GM23338 (cell line): ENCODE results near the gene CSTF3. TPM values are rescaled to one million over a fixed set of nuclear protein-coding genes. Genes with fewer than 3 reads are reported as not detected.

Experiments
- ATAC-seq: fragments of 200-7000 bp; cut with Tn5 transposase; 3 replicates; pipeline ENCODE4 v1.9.1; 2020
- DNase-seq: peaks from one replicate; pipeline ENCODE4 v3.0.0-alpha.2; 2015; ENCODE audit warnings: low spot score
- H2AFZ ChIP-seq: fragments of 200-600 bp; sonication (generic); 2 replicates; pipeline ENCODE4 v1.8.0; 2016; ENCODE audit warnings: antibody characterized with exemption, mild to moderate bottlenecking, moderate library complexity
- H3F3A ChIP-seq: fragments of 200-600 bp; sonication (generic); replicated peaks from 2 replicates; pipeline ENCODE4 v1.8.0; 2017; ENCODE audit warnings: antibody characterized with exemption, mixed run types, low read depth
- H3K27ac ChIP-seq: fragments of 200-600 bp; sonication (generic); 2 replicates; pipeline ENCODE4 v1.6.1; 2016; ENCODE audit warnings: low read depth
- H3K27me3 ChIP-seq: fragments of 200-600 bp; sonication (generic); 2 replicates; pipeline ENCODE4 v1.8.0; 2016; ENCODE audit warnings: mild to moderate bottlenecking, mixed run types, moderate library complexity; ENCODE audit not compliant: insufficient read depth
- H3K36me3 ChIP-seq: fragments of 200-600 bp; sonication (generic); 2 replicates; pipeline ENCODE4 v1.8.0; 2016; ENCODE audit warnings: mild to moderate bottlenecking; ENCODE audit not compliant: insufficient read depth
- H3K4me1 ChIP-seq: fragments of 200-600 bp; sonication (generic); 2 replicates; pipeline ENCODE4 v1.8.0; 2016; ENCODE audit warnings: mild to moderate bottlenecking, moderate library complexity; ENCODE audit not compliant: insufficient read depth
- H3K4me2 ChIP-seq: fragments of 200-600 bp; sonication (generic); 2 replicates; pipeline ENCODE4 v1.7.1; 2017; ENCODE audit warnings: mixed run types
- H3K4me3 ChIP-seq: fragments of 200-600 bp; sonication (generic); 2 replicates; pipeline ENCODE4 v1.6.1; 2016; ENCODE audit warnings: mixed run types
- H3K79me2 ChIP-seq: fragments of 200-600 bp; sonication (generic); replicated peaks from 2 replicates; pipeline ENCODE4 v1.8.0; 2017; ENCODE audit warnings: mild to moderate bottlenecking; ENCODE audit not compliant: insufficient read depth
- H3K9me2 ChIP-seq: fragments of 200-600 bp; sonication (generic); 2 replicates; pipeline ENCODE4 v1.8.0; 2017; ENCODE audit not compliant: insufficient read depth
- H4K20me1 ChIP-seq: fragments of 200-600 bp; sonication (generic); replicated peaks from 2 replicates; pipeline ENCODE4 v1.8.0; 2017; ENCODE audit warnings: mild to moderate bottlenecking; ENCODE audit not compliant: insufficient read depth
- H3K27ac Mint-ChIP-seq: 2 replicates; pipeline ENCODE4 v1.8.0; 2020; ENCODE audit warnings: inconsistent platforms, mild to moderate bottlenecking, moderate library complexity, mixed read lengths
- H3K27me3 Mint-ChIP-seq: 3 replicates; pipeline ENCODE4 v1.8.0; 2022; ENCODE audit warnings: low read depth, mild to moderate bottlenecking, moderate library complexity, mixed read lengths, inconsistent platforms; ENCODE audit not compliant: insufficient read depth, poor library complexity
- H3K36me3 Mint-ChIP-seq: 3 replicates; pipeline ENCODE4 v1.8.0; 2021; ENCODE audit warnings: low read depth, mild to moderate bottlenecking, inconsistent platforms, moderate library complexity, mixed read lengths
- H3K4me1 Mint-ChIP-seq: 3 replicates; pipeline ENCODE4 v1.8.0; 2020; ENCODE audit warnings: mild to moderate bottlenecking, inconsistent platforms, mixed read lengths
- H3K4me3 Mint-ChIP-seq: 3 replicates; pipeline ENCODE4 v1.8.0; 2021; ENCODE audit warnings: moderate library complexity, mild to moderate bottlenecking, inconsistent platforms, mixed read lengths
- H3K9me3 Mint-ChIP-seq: 3 replicates; pipeline ENCODE4 v1.8.0; 2020; ENCODE audit warnings: moderate library complexity, mild to moderate bottlenecking, inconsistent platforms, mixed read lengths
- CREB1 ChIP-seq: fragments of 250-450 bp; sonication (Bioruptor Pico); IDR thresholded peaks from 2 replicates; pipeline ENCODE4 v1.5.0; 2020; ENCODE audit warnings: low read depth, mild to moderate bottlenecking, moderate library complexity
- EZH2phosphoT487 ChIP-seq: fragments of 200-600 bp; sonication (generic); IDR thresholded peaks from one replicate; pipeline ENCODE4 v1.8.1; 2018; ENCODE audit warnings: antibody characterized with exemption; ENCODE audit not compliant: unreplicated experiment
- NANOG ChIP-seq: IDR thresholded peaks from 2 replicates; pipeline ENCODE4 v1.6.1; 2016; ENCODE audit warnings: antibody characterized with exemption, borderline replicate concordance
- POLR2AphosphoS5 ChIP-seq: IDR thresholded peaks from 2 replicates; pipeline ENCODE4 v1.6.1; 2016; ENCODE audit warnings: antibody characterized with exemption, low read depth
- STAT1 ChIP-seq: IDR thresholded peaks from one replicate; pipeline ENCODE4 v1.6.1; 2016; ENCODE audit warnings: antibody characterized with exemption; ENCODE audit not compliant: unreplicated experiment
- ZNF331 ChIP-seq: fragments of 250-450 bp; sonication (Bioruptor Pico); IDR thresholded peaks from 2 replicates; pipeline ENCODE4 v1.5.0; 2020; ENCODE audit warnings: low read depth, mild to moderate bottlenecking, moderate library complexity
- ZNF462 ChIP-seq: fragments of 250-450 bp; sonication (Bioruptor Pico); IDR thresholded peaks from 2 replicates; pipeline ENCODE4 v1.5.0; 2020; ENCODE audit warnings: mild to moderate bottlenecking, moderate library complexity
- polyA plus RNA-seq: library from polyadenylated mRNA; unstranded; fragments of >200 nt; fragmentation: Nextera tagmentation; extraction: Ambion mirVana; gene quantifications from 2 replicates; pipeline ENCODE4 v1.2.1, GENCODE V29; 2016
- total RNA-seq: library from RNA; depleted of rRNA; stranded (reverse); fragments of >200 nt; shearing (Covaris generic); gene quantifications from 2 replicates; pipeline ENCODE4 v1.2.3, GENCODE V29; 2014
- TF ChIP-seq, protein P1 (sequence below), 2 experiments: fragments of 200-600 bp in 1 of 2; sonication (generic) in 1 of 2; conservative IDR thresholded peaks; 2 replicates each; pipeline versions ENCODE4 v1.5.1 to v1.6.1; 2016 to 2017; ENCODE audit warnings: antibody characterized with exemption in 2 of 2, low read depth in 2 of 2, mild to moderate bottlenecking in 2 of 2, moderate library complexity in 1 of 2
- TF ChIP-seq, protein P2 (sequence below): IDR thresholded peaks from 2 replicates; pipeline ENCODE4 v1.6.1; 2016; ENCODE audit warnings: antibody characterized with exemption

The CSTF3 gene
- total and polyA plus RNA-seq, 2 experiments from 2014 or later = 83.2 to 158 TPM

GRCh38 chr11:33094157-33094556, 67.1 kb downstream of the CSTF3 start (continued):
- TF ChIP-seq, protein P1, sequence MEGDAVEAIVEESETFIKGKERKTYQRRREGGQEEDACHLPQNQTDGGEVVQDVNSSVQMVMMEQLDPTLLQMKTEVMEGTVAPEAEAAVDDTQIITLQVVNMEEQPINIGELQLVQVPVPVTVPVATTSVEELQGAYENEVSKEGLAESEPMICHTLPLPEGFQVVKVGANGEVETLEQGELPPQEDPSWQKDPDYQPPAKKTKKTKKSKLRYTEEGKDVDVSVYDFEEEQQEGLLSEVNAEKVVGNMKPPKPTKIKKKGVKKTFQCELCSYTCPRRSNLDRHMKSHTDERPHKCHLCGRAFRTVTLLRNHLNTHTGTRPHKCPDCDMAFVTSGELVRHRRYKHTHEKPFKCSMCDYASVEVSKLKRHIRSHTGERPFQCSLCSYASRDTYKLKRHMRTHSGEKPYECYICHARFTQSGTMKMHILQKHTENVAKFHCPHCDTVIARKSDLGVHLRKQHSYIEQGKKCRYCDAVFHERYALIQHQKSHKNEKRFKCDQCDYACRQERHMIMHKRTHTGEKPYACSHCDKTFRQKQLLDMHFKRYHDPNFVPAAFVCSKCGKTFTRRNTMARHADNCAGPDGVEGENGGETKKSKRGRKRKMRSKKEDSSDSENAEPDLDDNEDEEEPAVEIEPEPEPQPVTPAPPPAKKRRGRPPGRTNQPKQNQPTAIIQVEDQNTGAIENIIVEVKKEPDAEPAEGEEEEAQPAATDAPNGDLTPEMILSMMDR (conservative IDR thresholded peaks at IDR 0.05; ENCODE audit: low read depth in 2 of 2) = no peak
- TF ChIP-seq STAT1 (no peak), NANOG (no peak), POLR2AphosphoS5 (no peak), ZNF331 (CRISPR knock-in tag) (no peak)

- H3K4me3 ChIP-seq = no peak overlapping the region
- no peak overlapping the region for H3K27ac ChIP-seq
- TF ChIP-seq NANOG (no peak), EZH2phosphoT487 (no peak), CREB1 (CRISPR knock-in tag) (no peak)
- TF ChIP-seq, protein P2, sequence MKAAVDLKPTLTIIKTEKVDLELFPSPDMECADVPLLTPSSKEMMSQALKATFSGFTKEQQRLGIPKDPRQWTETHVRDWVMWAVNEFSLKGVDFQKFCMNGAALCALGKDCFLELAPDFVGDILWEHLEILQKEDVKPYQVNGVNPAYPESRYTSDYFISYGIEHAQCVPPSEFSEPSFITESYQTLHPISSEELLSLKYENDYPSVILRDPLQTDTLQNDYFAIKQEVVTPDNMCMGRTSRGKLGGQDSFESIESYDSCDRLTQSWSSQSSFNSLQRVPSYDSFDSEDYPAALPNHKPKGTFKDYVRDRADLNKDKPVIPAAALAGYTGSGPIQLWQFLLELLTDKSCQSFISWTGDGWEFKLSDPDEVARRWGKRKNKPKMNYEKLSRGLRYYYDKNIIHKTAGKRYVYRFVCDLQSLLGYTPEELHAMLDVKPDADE = no peak
- H3F3A ChIP-seq = no peaks in the 10 kb centered on the region
- no peaks in the 10 kb centered on the region for H3K9me2 ChIP-seq
- H3K4me3 Mint-ChIP-seq = no peak overlapping the region
- H3K36me3 ChIP-seq = peaks cover 21% of the 10 kb centered on the region
- no peaks in the 10 kb centered on the region; the same call in 1 of the 2 replicates for H3K4me1 ChIP-seq
- no peaks in the 10 kb centered on the region for H3K27me3 Mint-ChIP-seq
- no peak overlapping the region for H2AFZ ChIP-seq
- no peaks in the 10 kb centered on the region for H3K27me3 ChIP-seq
- no peaks in the 10 kb centered on the region for H3K79me2 ChIP-seq
- peaks cover 9% of the 10 kb centered on the region; the same call in 2 of the 3 replicates for H3K4me1 Mint-ChIP-seq
- no peak for ATAC-seq
- no peaks in the 10 kb centered on the region; the same call in 2 of the 3 replicates for H3K9me3 Mint-ChIP-seq
- H3K36me3 Mint-ChIP-seq = peaks cover 19% of the 10 kb centered on the region; the same call in 2 of the 3 replicates
- H3K27ac Mint-ChIP-seq = no peak overlapping the region
- DNase-seq = no peak
- H4K20me1 ChIP-seq = no peaks in the 10 kb centered on the region
- H3K4me2 ChIP-seq = no peak overlapping the region
These were observed 71.5 kb downstream of the CSTF3 start for GRCh38 chr11:33089776-33090175.

DNA sequence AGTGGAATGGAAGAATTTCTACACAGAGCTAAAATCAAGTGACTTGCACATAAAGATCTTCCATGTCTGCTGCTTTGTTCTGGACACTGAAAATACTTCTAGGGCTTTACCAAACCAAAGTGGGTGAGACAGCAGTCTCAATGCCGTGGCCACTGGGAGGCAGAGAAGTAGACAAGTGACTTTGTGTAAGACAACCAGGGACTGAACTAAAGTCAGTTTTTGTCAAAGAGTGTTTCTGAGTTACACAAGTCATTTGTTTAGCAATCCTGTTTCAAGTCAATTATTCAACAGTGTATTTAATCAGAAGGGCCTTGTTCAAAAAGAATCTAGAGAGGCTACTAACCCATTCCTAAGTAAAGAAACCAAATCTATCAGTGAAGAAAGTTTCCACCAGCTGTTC, 75.3 kb downstream of the CSTF3 start:
- ATAC-seq = no peak
- Histone ChIP-seq H3K79me2 (no peaks in the 10 kb centered on the region), H2AFZ (no peak overlapping the region), H3K9me2 (no peaks in the 10 kb centered on the region), H3K4me1 (no peaks in the 10 kb centered on the region), H3K36me3 (peaks cover 22% of the 10 kb centered on the region), H4K20me1 (no peaks in the 10 kb centered on the region), H3F3A (no peaks in the 10 kb centered on the region), H3K27ac (no peak overlapping the region), H3K4me2 (no peak overlapping the region), H3K27me3 (no peaks in the 10 kb centered on the region), H3K4me3 (no peak overlapping the region)
- H3K36me3 Mint-ChIP-seq = peaks cover 30% of the 10 kb centered on the region
- no peaks in the 10 kb centered on the region for H3K9me3 Mint-ChIP-seq
- peaks cover 2% of the 10 kb centered on the region for H3K27me3 Mint-ChIP-seq
- no peak for DNase-seq
- no peaks in the 10 kb centered on the region for H3K4me1 Mint-ChIP-seq
- H3K4me3 Mint-ChIP-seq = no peak overlapping the region
- H3K27ac Mint-ChIP-seq = no peak overlapping the region
- TF ChIP-seq ZNF462 (CRISPR knock-in tag) = no peak
- TF ChIP-seq, protein P1 (conservative IDR thresholded peaks at IDR 0.05; ENCODE audit: low read depth in 2 of 2) = no peak
